ENCODE measurements around the gene CIROP.

The CIROP gene

DNA sequence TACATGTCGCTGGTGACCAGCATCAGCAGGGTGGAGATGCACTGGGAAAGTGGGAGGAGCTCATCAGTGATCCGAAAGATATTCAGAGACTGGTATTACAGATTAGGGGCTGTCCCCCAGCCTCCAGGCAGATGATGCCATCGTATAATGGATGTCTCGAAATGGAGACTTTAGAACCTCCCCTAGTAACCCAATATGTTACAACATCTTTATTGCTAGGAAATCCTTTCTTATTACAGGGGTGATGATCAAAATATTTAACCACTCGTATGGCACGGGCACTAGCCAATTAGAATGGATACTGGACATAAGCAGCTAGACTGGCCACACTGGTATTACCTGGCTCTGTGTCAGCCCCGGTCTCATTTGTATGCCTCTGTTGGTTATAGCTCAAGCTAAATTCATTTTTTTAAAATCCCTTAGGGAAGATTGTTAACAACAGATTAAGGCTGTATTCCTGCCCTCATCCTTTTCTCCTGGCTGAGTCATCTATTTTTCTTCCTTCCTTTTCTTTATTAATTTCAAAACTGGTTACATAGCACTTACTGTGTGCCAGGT, 25.0 kb upstream of the CIROP start:
- no peak for DNase-seq

DNA sequence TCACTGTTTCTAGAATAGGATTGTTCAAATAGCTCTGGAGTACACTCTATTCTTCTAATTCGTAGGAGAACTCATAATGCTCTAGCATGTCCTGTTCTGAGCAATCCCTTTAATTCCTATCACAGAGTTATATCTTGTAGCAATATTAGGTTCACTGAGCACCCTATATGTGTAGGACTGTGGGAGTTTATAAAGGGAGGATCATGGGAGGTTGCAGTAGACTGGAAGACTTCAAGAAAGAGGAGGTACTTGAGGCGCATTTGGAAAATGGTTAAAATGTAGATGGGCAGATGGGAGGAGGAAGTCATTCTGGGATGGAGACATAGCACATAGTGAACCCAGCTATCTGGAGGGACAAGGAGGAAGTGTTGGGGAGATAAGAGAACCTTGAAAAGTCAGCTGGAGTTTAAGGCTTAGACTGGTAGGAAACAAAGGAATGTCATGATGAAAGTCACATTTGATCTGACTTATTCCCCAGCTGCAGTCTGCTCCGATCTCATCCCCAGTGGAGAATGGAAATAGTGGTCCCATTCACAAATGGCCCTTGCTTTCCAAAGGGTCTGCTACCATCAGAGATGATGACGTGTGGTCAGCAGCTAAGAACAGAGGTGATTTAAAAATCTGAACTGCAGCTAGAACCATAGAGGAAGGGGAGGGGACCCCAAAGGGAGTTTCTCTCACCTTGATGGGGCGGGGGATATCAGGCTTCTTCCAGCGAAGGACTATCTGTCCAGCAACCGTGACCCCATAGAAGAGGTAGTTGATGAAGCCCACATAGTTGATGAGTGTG, 24.4 kb upstream of the CIROP start:
- no peak for DNase-seq

DNA sequence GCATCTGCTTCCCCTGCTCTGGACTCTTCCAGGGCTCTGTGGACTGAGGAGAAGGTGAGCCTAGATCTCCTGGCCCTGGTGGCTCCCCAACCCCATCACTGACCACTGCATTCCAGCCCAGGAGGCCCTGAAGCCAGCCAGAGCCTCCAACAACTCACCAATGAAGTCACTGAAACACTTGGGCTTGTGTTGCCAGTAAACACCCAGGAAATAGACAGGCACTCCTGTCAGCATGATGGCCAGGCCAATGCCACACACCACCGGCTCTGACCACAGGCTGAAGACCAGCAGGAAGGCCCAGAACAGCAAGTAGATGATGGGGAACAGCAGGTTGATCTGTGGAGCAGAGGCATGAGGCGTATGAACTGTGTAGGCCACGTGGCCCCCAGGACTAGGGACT, 23.1 kb upstream of the CIROP start:
- DNase-seq: no peak

DNA sequence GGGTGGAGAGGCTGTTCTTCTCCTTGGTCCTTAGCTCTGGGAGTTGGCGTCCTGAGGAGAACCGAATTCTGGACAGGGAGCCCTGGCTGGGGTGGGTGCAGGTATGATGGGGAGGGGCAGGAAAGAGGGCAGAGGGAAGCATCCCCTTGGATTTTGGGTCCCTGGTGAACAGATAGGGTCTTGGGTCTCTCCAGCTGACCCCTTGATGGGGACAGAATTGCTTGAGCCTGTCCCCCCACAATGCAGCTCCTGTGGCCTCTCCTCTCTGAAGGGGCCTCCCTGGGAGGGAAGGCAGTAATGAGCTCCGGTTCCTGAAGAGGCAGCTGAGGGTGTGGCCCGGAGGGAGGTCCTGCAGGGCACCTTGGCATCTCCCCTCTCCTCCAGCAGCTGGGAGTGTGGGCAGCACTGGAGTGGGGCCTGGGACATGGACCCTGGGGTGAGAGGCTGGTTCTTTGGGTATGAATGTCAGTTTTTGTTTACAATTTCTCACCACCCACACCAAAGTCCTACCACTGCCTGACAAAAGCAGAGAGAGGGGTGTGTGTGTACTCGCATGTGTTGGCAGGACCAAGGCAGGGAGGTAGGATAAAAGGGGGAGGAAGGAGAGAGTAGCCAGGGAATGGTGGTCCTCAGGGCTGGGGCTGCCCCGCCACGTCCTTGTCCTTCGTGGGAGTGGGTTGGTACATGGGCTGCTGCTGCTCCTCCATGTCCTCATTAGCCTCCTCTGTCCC, 21.9 kb upstream of the CIROP start:
- DNase-seq: no peak

DNA sequence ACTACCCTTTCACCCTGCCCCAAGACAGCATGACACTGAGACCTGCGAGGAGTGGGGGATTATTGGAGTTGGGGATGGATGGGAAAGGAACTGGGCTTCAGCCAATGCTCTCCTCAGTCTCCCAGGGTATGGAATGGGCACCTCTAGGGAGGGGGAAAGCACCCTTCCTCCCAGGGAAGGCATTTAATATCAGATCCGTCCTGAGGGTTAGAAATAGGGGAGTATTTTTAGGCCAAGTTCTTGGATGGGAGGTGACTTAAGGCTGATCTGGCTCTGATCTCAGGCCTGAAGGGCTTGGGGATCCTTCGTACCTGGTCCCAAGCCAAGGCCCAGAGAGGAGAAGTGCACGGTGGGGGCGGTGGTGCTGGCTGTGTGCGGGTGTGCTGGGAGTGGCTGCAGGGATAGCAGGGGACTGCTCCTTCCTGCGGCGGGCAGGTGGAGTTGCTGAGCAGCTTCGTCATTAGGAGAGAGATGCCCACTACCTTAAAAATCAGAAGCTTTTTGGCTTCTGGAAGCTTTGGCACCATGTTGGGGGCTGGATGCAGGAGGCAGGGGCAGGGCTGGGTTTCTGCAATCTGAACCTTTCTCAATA, 21.2 kb upstream of the CIROP start:
- DNase-seq: no peak

DNA sequence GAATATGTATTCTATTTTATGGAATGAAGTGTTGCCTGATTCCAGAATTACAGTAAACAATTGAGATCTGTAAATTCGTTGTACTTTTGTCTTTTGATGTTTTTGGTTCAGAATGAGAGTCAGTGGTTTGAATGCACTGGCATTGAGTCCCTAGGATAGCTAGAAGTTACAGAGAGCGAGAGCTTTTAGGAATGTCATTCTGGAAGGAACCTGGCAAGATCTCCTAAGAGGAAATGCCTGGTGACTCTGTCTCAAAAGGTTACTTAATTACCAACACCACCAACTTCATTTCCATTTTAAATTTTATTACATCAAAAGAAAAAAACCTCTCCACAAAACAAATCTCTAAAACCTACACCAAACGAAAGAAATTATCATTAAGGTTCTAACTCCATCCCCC, 20.2 kb upstream of the CIROP start:
- no peak for DNase-seq

DNA sequence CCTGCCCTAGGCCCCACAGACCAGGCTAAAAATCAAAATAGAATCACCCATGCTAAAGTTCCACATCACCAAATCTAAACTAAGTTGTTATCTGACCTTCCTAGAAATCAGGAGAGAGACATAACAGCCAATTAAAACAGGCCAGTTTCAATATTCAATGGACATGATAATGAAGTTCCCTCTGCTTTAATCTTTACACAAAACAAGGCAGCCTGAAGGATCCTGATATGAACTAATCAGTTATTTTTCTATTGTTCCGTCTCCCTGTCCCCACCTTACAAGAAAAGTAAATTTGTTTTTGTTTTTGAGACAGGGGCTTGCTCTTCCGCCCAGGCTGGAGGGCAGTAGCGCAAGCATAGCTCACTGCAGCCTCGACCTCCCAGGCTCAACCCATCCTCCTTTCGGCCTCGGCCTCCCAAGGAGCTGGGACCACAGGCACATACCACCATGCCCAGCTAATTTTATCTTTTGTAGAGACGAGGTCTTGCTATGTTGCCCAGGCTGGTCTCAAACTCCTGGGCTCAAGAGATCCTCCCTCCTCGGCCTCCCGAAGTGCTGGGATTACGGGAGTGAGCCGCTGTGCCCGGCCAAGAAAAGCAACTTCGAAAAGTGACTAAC, 19.7 kb upstream of the CIROP start:
- no peak for DNase-seq

DNA sequence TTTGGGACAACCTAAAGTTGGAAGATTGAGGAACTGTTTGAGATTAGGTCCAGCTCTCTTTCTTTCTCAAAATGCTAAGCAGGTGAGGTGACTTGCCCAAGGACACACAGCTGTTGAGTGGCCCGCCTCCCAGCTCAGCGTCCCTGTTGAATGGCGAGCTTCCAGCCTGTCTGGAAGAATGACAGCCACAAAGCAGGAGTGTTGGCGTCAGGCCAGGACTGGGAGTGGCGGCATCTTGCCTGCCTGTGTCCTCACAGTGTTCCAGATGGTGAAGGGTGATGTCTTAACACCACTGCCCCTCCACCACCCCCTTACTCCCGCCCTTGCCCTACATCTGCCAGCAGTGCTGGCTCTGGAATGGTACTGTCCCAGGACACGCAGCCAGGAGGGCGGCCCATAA, 18.6 kb upstream of the CIROP start:
- DNase-seq: peak; percentile 24

DNA sequence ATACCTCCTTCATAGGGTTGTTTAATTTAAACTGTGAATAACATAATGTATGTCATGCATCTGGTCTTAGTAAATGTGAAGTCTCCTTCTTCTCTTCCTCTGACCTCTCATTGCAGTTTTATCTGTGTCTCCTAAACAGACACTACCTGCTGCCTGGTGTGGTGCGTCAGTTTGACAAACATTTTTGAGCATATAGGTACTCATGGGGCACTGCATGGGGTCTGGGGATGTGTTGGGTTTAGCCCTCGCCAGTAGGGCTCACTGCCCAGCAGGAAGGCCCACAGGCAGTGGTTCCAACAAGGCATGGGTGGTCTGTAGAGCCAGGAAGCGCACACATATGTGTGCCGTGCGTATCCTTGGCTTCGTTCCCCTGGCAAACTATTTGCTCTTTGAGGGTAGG, 17.3 kb upstream of the CIROP start:
- DNase-seq: no peak

DNA sequence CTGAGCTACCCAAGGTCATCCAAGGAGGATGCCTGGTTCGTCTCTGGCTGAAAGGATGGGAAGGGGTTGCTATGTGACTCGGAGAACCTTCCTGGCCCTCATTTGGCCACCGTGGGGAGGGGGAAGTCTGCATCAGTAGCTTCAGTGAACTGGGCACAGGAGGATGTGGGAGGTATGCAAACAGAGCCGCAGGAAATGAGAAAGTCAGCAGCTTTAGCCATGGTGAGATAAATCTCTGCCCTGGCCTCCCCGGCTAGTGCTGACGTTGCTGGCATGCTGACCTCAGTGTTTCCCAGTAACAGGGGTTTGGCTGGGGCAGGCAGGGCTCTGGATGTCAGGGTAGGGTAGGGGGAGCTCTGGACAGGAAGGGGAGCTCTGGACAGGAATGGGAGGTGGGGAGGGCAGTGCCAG, 16.6 kb upstream of the CIROP start:
- DNase-seq: no peak

DNA sequence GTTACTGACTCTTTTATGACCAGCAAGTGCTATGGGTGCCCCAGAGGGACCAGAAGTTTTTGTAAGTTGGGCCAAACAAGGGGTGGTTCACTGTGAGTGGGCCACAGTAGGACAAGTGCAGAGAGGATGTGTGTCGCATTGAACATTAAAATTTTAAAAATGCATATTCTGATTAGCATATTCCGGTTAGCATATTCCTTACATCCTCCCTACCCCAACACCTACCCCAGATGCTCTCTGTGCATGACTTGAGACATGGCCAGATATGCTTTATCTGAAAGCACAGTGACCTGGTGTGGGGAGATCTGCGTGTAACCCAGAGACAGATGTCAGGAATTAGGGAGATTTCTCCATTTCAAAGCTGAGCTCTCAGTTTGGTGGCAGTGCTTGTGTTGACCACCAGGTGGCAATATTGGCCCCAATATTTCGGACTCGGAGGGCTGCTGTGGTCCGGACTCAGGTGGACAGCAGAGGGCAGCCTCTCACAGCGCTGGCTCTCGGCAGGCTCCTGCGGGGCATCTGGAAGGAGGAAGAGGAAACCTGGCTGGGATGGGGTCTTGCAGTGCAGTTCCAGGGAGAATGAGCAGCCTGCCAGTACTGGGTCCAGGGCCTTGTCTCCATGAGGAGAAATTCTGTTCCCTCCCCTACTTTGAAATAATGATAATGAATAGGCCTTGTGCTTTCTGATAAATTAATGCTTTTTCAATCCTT, 15.9 kb upstream of the CIROP start:
- DNase-seq: peak; percentile 87

DNA sequence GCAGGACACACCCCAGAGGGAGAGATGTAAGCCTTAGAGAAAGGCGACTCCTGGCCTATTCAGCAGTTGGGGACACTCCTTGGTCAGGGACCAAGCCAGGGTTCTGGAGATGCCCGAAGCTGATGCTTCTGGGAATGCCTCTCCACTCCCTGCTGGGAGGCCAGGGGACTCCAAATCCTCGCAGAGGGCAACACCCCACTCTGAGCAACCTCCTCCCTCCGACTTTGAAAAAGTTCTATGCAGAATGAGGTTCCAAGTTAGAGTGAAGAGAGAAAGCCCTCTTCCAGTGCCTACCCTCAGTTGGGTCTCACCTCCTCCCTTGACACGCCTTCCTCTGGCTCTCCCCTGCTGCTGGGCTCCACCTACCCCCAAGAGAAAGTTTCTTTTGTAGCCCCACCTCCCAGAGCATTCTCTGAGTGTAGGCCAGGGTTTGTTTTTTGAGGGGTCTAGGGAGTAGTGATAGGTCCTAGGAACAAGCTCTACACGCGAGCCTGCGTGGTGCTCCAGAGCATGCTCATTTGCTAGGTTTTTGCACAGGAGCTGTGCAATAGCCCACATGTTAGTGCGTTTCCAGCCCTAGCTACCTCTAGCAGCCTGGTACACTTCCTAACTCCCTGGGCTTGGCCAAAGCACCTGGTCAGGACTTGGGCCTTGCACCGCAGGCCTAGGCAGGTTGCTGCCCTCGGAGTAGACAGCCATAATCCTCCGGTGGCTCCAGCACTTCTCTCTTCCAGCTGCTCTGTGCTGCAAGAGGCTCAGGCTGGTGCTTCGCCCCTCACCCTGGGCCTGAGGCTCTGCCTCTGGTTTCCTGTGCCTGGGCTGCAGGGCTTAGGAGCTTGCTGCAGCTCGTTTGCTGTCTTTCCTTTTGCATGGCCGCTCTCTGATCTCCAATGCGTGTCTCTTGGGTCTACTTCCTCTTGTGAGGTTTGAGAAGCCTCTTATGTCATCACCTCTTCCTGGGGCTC, 14.9 kb upstream of the CIROP start:
- no peak for DNase-seq

DNA sequence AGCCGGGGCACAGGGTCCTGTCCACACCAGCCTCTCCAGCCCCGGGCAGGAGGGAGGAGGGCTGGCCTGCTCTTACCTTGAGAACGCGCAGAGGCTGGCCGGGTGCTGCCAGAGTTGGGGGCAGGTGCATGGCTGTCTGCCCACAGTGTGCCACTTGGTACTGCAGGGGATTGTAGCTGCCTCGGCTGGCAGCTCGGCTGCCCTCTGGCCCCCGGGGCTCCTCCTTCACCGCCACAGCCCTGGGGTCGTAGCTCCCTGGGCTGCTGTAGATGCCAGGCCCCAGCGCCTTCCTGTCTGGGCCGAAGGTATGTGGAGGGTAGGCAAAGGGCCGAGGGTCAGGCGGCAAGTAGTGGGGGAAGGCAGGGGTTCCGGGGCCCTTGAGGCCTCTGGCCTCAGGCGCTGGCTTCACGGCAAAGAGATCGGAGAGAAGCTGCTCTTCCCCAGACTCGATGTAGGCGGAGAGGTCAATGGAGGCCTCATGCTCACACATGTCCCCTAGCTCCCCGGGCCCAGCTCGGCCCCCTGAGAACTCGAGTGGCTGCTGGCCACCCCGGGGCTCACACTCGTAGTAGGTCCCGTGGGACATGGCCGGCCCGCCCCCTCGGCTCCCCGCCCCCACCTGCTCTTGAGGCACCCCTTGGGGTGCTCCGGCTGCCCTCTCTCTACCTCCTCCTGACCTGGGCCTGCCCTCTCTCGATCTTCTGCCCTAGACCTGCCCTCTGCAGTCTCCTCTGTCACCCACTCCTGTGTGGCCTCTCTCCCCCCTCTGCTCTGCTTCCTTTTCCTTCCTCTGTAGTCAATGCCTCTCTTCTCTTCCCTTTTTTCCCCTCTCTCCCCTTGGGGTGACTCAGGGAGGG, 13.9 kb upstream of the CIROP start, which contains the start of gene CEBPE:
Gene CEBPE, minus strand, starts transcription at position 750 of the 857 bp plus-strand sequence. Its CDS starts 164 bp downstream, at position 586.
- no peak for DNase-seq

DNA sequence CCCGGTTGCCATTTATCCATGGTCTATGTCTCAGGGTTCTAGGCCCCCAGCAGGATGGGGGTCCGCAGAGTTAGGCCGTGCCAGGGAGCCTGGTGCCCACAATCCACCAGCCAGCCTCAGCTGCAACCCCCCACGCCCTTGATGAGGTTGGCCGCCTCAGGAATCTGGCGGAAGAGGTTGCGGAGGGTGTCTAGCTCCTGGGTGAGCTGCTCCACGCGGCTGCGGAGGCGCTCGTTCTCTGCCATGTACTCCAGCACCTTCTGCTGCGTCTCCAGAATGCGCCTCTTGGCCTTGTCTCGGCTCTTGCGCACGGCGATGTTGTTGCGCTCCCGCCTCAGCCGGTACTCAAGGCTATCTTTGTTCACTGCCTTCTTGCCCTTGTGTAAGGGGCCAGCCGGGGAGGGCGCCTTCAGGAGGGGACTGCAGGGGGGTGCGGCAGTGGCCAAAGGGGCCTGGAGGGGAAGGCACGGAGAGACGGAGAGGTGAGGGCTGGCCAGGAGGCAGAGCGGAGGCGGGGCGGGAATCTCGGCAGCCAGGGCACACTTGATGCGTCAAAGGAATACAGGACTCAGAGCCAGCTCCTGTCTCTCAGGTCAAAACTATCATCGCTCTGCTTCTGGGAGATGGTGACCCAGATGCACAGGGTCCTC, 12.7 kb upstream of the CIROP start:
- DNase-seq: no peak

DNA sequence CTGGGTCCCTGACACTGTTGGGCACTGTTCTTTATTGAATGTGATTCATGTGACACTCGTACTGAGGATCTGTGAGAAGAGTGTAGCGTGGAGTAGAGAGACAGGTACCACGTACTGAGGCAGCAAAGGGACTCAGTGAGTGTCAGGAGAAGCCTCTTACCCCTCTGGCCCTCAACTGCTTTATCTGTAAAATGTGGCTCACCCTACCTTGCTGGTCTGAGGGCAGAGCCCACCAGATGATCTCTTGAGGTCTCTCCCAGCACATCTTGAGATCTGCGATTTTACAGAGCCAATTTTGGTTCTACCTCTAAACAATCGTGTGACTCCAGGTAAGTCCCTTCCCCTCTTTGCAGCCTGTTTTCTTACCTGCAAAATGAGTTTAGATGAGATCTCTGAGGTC, 11.1 kb upstream of the CIROP start:
- no peak for DNase-seq

DNA sequence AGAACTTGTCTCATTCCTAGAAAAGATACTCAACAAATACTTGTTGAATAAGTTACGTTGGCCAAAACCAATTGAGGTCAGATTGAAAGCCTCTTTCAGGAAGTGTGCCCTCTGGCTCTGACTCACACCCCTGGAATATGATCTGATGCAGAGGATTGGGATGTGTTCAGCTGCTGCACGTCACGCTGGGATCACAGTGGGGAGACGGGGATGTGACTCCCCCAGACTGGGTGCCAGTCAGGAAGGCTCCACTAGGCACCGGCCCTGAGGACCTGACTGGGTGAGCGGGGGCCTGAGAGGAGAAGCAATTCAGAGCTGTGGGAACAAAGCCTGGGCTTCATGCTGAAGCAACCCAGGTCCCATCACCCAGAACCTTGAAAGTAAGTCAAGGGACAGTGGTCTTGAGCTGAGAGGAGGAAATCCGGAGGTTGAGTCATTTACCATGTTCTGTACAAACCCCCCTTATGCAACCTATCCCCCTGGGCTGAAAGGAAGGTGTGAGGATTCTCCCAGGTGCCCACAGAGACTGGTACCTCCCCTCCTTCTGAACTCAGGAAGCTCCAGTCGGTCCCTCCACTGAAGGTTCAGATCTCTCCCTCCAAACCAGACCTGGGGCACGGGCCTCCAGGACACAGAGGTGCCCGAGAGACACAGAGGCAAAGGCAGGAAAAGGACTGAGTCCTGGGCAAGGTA, 10.4 kb upstream of the CIROP start:
- DNase-seq: peak; percentile 70

DNA sequence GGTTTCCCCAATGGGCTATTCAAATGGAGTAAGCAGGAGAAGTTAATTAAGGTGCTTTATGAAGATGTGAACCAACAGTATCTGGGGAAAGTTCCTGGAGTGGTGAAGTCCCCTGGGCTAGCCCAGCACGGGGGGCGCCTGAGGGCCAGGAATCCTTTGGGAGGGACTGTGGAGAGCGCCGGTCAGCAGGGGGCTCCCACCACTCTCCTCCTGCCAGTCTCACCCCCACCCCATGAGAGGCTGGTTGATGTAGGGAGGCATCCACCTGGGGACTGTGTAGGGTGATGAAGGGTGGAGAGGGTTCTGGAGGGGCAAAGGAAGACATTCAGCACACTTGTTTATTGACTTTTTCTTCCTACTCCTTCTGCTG, 9.9 kb upstream of the CIROP start:
- DNase-seq: no peak

DNA sequence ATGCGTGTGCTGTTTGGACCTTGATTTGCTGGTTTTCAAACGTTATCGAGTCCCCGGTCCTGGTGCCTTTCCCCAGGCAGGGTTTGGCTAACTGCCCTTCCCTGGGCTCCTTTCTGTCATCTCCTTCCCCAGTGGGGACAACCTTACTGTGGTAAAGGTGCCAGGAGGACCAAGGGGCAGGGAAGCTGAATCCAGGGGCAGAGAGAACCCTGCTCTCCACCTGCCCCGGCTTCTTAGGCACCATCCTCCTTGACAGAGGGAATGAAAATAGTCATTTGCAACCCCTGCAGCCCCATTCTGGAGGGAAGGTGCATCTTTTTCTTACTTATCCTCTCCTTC, 9.3 kb upstream of the CIROP start:
- DNase-seq: no peak

DNA sequence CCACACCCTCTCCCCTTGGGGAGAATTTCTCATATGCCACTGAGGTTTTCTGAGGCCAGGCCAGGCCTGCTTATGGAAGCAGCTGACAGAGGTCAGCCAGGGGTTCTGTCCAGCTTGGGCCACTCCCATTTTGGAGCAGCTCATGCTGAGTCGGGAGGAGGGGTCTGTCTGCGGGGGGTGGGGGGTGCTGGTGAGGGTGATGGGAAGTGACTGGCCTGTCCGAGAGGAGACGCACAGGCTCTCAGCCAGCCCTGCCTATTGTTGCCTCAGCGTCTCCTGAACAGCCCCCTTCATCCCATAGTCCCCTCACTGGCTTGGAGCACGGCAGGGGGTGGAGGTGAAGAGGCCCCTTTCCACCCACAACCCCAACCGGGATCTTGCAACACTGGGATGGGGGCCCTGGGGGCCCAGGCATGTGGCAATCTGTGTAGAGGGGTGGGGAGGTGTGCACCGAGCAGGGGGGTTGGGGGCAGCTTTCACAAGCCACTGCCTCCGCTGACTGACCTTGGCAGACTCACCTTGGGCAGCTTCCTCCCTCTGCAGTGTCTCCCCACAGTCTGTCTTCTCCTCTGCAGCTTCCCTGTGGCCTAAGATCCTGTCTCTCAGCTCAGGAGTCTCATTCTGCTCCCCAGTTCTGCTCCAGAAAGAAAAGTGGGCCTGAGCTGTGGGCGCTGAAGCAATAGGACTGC, 8.8 kb upstream of the CIROP start:
- no peak for DNase-seq
